Body of pancreas (tissue), 4 donors: ENCODE measurements around the gene C5orf63.

Experiments used
- CTCF ChIP-seq, 7 experiments: fragments of 450-650 bp in 4 of 7; fragments of 200-600 bp in 3 of 7; sonication (generic) in 3 of 7; IDR thresholded peaks; one replicate each; pipeline ENCODE4 v1.5.1; 2016 to 2019; ENCODE audit warnings: antibody characterized with exemption in 7 of 7
- POLR2A ChIP-seq, 3 donors: fragments of 450-650 bp; IDR thresholded peaks; one replicate each; pipeline ENCODE4 v1.6.1; 2016; ENCODE audit warnings: antibody characterized with exemption in 3 of 3, mild to moderate bottlenecking in 2 of 3

GRCh38 chr5:127072861-127073846 is at the start of gene C5orf63:
- TF ChIP-seq CTCF (IDR thresholded peaks at IDR 0.05) (peak in 5 of 7 experiments; percentile 29 to 57 (median 52)), POLR2A (IDR thresholded peaks at IDR 0.05) (peak; percentile 13 to 58 (median 58))
